ENCODE measurements around the gene RFTN2. TPM values are rescaled to one million over a fixed set of nuclear protein-coding genes. Genes with fewer than 3 reads are reported as not detected.

Gene RFTN2
- total and polyA plus RNA-seq, 2 of the 13 experiments (the other 11 are each of a cell fraction or from before 2014, with no cell fraction given): not detected

DNA sequence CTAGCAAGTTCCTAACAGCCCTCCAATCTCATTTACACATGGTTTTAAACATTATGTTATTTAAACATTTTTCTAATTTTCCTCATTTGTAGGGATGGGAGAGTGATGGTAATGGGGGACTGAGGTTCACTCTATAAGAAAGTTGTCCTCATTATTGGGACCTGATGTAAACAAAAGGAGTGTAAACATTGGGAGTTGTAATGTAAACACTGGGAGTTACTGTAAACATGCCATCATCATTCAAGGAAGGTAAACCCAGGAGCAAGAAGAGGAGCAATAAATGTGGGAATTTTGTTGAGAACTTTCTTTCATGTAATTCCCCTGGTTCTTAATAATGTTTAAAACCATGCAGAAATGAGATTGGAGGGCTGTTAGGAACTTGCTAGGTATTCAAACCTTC is 17.8 kb downstream of the RFTN2 start:
- ChIA-PET CTCF (ENCODE audit: low intra/inter-chr PET ratio, low total read pairs) (no interaction called here), POLR2A (no interaction called here)
- Histone ChIP-seq H3K79me2 (ENCODE audit: insufficient read depth, low read length) (no peaks in the 10 kb centered on the region), H4K20me1 (ENCODE audit: insufficient read depth, low read length) (no peaks in the 10 kb centered on the region), H3K9ac (ENCODE audit: insufficient read depth, low read depth, low read length) (no peak overlapping the region), H3K36me3 (replicated peaks in 1 of 2; ENCODE audit: control insufficient read depth in 1 of 2, insufficient read depth in 2 of 2, low read length in 2 of 2) (no peaks in the 10 kb centered on the region), H3K4me2 (ENCODE audit: low read depth, low read length) (no peak overlapping the region), H3K4me3 (replicated peaks in 1 of 3; ENCODE audit: insufficient read depth in 1 of 3, low read depth in 2 of 3, low read length in 3 of 3) (no peak overlapping the region), H3K4me1 (ENCODE audit: insufficient read depth, low read length) (peaks cover 10% of the 10 kb centered on the region; the same call in 1 of the 2 replicates), H3K9me3 (ENCODE audit: low read length) (no peaks in the 10 kb centered on the region), H3K27me3 (ENCODE audit: control insufficient read depth in 1 of 2, insufficient read depth in 2 of 2, low read length in 2 of 2) (no peaks in the 10 kb centered on the region), H2AFZ (ENCODE audit: low read length) (no peak overlapping the region), H3K27ac (ENCODE audit: extremely low read length, insufficient read depth, low read length) (no peak overlapping the region)
- BruUV-seq (replicated peaks): no TSS peak
- ATAC-seq (peak; percentile 55; the same call in 1 of the 3 replicates), DNase-seq (ENCODE audit: low spot score) (no peak), FAIRE-seq (no peak)
- in situ Hi-C loops (cut with HindIII; ENCODE audit: extremely low pct_ligation_motif_present, low pct_unique_long_range_greater_than_20kb): no loop called here
- intact Hi-C loops (cut with micrococcal nuclease; ENCODE audit: unreplicated experiment): no loop called here
- TF ChIP-seq AHDC1 (CRISPR knock-in tag; IDR thresholded peaks at IDR 0.05; ENCODE audit: borderline replicate concordance) (peak; percentile 85), FOXP1 (IDR thresholded peaks at IDR 0.05) (peak; percentile 92), FOXP1 (CRISPR knock-in tag; IDR thresholded peaks at IDR 0.05) (peak; percentile 97), RFXAP (CRISPR knock-in tag; IDR thresholded peaks at IDR 0.05; ENCODE audit: borderline replicate concordance) (no peak), GATAD2A (CRISPR knock-in tag; IDR thresholded peaks at IDR 0.05) (peak; percentile 70), PAWR (CRISPR knock-in tag; IDR thresholded peaks at IDR 0.05; ENCODE audit: borderline replicate concordance) (no peak), FOXP4 (CRISPR knock-in tag; IDR thresholded peaks at IDR 0.05) (peak; percentile 74)
- TF ChIP-seq, protein P1, sequence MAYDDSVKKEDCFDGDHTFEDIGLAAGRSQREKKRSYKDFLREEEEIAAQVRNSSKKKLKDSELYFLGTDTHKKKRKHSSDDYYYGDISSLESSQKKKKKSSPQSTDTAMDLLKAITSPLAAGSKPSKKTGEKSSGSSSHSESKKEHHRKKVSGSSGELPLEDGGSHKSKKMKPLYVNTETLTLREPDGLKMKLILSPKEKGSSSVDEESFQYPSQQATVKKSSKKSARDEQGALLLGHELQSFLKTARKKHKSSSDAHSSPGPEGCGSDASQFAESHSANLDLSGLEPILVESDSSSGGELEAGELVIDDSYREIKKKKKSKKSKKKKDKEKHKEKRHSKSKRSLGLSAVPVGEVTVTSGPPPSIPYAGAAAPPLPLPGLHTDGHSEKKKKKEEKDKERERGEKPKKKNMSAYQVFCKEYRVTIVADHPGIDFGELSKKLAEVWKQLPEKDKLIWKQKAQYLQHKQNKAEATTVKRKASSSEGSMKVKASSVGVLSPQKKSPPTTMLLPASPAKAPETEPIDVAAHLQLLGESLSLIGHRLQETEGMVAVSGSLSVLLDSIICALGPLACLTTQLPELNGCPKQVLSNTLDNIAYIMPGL (CRISPR knock-in tag; IDR thresholded peaks at IDR 0.05; ENCODE audit: borderline replicate concordance in 1 of 2, low read depth in 1 of 2): no peak
- TF ChIP-seq, protein P2, sequence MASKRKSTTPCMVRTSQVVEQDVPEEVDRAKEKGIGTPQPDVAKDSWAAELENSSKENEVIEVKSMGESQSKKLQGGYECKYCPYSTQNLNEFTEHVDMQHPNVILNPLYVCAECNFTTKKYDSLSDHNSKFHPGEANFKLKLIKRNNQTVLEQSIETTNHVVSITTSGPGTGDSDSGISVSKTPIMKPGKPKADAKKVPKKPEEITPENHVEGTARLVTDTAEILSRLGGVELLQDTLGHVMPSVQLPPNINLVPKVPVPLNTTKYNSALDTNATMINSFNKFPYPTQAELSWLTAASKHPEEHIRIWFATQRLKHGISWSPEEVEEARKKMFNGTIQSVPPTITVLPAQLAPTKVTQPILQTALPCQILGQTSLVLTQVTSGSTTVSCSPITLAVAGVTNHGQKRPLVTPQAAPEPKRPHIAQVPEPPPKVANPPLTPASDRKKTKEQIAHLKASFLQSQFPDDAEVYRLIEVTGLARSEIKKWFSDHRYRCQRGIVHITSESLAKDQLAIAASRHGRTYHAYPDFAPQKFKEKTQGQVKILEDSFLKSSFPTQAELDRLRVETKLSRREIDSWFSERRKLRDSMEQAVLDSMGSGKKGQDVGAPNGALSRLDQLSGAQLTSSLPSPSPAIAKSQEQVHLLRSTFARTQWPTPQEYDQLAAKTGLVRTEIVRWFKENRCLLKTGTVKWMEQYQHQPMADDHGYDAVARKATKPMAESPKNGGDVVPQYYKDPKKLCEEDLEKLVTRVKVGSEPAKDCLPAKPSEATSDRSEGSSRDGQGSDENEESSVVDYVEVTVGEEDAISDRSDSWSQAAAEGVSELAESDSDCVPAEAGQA (IDR thresholded peaks at IDR 0.05; ENCODE audit: low read depth): no peak
- TF ChIP-seq, protein P2 (CRISPR knock-in tag; IDR thresholded peaks at IDR 0.05; ENCODE audit: borderline replicate concordance): no peak

Measured in HepG2 (cell line).